ENCODE data around the gene FIG4. TPM values are rescaled to one million over a fixed set of nuclear protein-coding genes. Genes with fewer than 3 reads are reported as not detected.

The FIG4 gene
- polyA plus RNA-seq, 1 of the 3 experiments (the other 2 are of a cell fraction): 6.8 TPM

- Histone ChIP-seq H3K4me2 (no peak overlapping the region), H3K27ac (ENCODE audit: low read depth in 2 of 2, low read length in 1 of 2) (no peak overlapping the region), H3K9ac (no peak overlapping the region), H3K9me2 (no peaks in the 10 kb centered on the region), H3K9me3 (no peaks in the 10 kb centered on the region), H3K36me3 (replicated peaks in 1 of 2; ENCODE audit: control insufficient read depth in 1 of 2, insufficient read depth in 2 of 2, low read length in 1 of 2) (no peaks in the 10 kb centered on the region), H3K27me3 (ENCODE audit: insufficient read depth) (no peaks in the 10 kb centered on the region), H3K4me3 (ENCODE audit: low read depth in 2 of 2, low read length in 1 of 2) (no peak overlapping the region), H3F3A (replicated peaks; ENCODE audit: insufficient read depth) (no peaks in the 10 kb centered on the region), H4K20me1 (ENCODE audit: insufficient read depth) (no peaks in the 10 kb centered on the region), H3K79me2 (ENCODE audit: insufficient read depth) (no peaks in the 10 kb centered on the region), H3K4me1 (ENCODE audit: control insufficient read depth in 1 of 2, insufficient read depth in 2 of 2, low read depth in 1 of 2, low read length in 1 of 2) (no peaks in the 10 kb centered on the region), H2AFZ (ENCODE audit: low read depth) (no peak overlapping the region)
- POLR2A ChIA-PET: no interaction called here
- CTCF ChIA-PET: no interaction called here
- no peak for TF ChIP-seq TAF1 (IDR thresholded peaks at IDR 0.05; ENCODE audit: borderline replicate concordance, low read depth, low read length)
- TF ChIP-seq SMC3 (IDR thresholded peaks at IDR 0.05; ENCODE audit: low read depth, low read length): no peak
- TF ChIP-seq MEF2A (IDR thresholded peaks at IDR 0.05; ENCODE audit: borderline replicate concordance, low read depth): no peak
- TF ChIP-seq, protein P1, sequence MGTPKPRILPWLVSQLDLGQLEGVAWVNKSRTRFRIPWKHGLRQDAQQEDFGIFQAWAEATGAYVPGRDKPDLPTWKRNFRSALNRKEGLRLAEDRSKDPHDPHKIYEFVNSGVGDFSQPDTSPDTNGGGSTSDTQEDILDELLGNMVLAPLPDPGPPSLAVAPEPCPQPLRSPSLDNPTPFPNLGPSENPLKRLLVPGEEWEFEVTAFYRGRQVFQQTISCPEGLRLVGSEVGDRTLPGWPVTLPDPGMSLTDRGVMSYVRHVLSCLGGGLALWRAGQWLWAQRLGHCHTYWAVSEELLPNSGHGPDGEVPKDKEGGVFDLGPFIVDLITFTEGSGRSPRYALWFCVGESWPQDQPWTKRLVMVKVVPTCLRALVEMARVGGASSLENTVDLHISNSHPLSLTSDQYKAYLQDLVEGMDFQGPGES (IDR thresholded peaks at IDR 0.05; ENCODE audit: low read depth, low read length): no peak
- TF ChIP-seq ELF1 (IDR thresholded peaks at IDR 0.05): no peak
- TF ChIP-seq NRF1 (IDR thresholded peaks at IDR 0.05; ENCODE audit: low read depth, low read length): no peak
- no peak for TF ChIP-seq FOSL2 (IDR thresholded peaks at IDR 0.05; ENCODE audit: borderline replicate concordance, low read depth)
- TF ChIP-seq EZH2phosphoT487 (IDR thresholded peaks at IDR 0.05; ENCODE audit: borderline replicate concordance, low read depth): no peak
- TF ChIP-seq CTCF (IDR thresholded peaks at IDR 0.05): no peak
- no peak for TF ChIP-seq YY1 (IDR thresholded peaks at IDR 0.05; ENCODE audit: low read depth)
- no peak for TF ChIP-seq CHD2 (IDR thresholded peaks at IDR 0.05; ENCODE audit: low read length, partially characterized antibody)
- no peak for TF ChIP-seq SIN3A (IDR thresholded peaks at IDR 0.05; ENCODE audit: borderline replicate concordance, low read depth, low read length)
- TF ChIP-seq RAD21 (IDR thresholded peaks at IDR 0.05; ENCODE audit: low read length): no peak
- no peak for TF ChIP-seq JUND (IDR thresholded peaks at IDR 0.05)
- no peak for TF ChIP-seq GATA2 (CRISPR knock-in tag; IDR thresholded peaks at IDR 0.05)
- TF ChIP-seq RXRA (IDR thresholded peaks at IDR 0.05; ENCODE audit: borderline replicate concordance, low read depth): no peak
- no peak for TF ChIP-seq NFIC (IDR thresholded peaks at IDR 0.05; ENCODE audit: borderline replicate concordance)
- no peak for TF ChIP-seq GABPA (IDR thresholded peaks at IDR 0.05; ENCODE audit: low read depth)
- no peak for DNase-seq
Observed at GRCh38 chr6:109861946-109862345, 170.8 kb downstream of the FIG4 start.

DNA sequence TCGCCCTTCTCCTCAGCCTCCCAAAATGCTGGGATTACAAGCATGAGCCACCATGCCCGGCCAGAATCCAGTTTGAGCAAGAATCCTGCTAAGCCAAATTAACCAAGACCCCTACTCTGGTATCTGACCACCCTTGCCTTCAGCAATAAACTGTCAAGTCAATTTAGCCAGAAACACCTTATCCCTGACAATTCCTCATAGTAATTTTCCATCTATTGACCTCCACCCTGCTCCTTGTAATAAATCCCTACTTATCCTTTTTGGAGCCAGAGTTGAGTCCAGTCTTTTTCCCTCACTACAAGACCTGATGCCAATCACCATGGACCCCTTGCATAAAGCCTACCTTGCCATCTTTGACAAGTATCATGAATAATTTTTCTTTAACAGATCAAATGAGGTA is 173.0 kb downstream of the FIG4 start:
- no peak overlapping the region for H3K4me2 ChIP-seq
- H3K9ac ChIP-seq: no peak overlapping the region
- H4K20me1 ChIP-seq (ENCODE audit: insufficient read depth): no peaks in the 10 kb centered on the region
- no peaks in the 10 kb centered on the region for H3K9me3 ChIP-seq
- no peak overlapping the region for H3K27ac ChIP-seq (ENCODE audit: low read depth in 2 of 2, low read length in 1 of 2)
- no peaks in the 10 kb centered on the region; a peak in 1 of 4 replicates for H3K4me1 ChIP-seq (ENCODE audit: control insufficient read depth in 1 of 2, insufficient read depth in 2 of 2, low read depth in 1 of 2, low read length in 1 of 2)
- no peaks in the 10 kb centered on the region for H3F3A ChIP-seq (replicated peaks; ENCODE audit: insufficient read depth)
- TF ChIP-seq GABPA (IDR thresholded peaks at IDR 0.05; ENCODE audit: low read depth): no peak
- no peak for TF ChIP-seq POLR2AphosphoS5 (IDR thresholded peaks at IDR 0.05; ENCODE audit: low read depth, low read length)
- TF ChIP-seq, protein P2, sequence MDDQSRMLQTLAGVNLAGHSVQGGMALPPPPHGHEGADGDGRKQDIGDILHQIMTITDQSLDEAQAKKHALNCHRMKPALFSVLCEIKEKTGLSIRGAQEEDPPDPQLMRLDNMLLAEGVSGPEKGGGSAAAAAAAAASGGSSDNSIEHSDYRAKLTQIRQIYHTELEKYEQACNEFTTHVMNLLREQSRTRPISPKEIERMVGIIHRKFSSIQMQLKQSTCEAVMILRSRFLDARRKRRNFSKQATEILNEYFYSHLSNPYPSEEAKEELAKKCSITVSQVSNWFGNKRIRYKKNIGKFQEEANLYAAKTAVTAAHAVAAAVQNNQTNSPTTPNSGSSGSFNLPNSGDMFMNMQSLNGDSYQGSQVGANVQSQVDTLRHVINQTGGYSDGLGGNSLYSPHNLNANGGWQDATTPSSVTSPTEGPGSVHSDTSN (IDR thresholded peaks at IDR 0.05): no peak
- no peak for TF ChIP-seq SIN3A (IDR thresholded peaks at IDR 0.05; ENCODE audit: borderline replicate concordance, low read depth, low read length)
- no peak for TF ChIP-seq FOXJ3 (CRISPR knock-in tag; IDR thresholded peaks at IDR 0.05)
- TF ChIP-seq TCF12 (IDR thresholded peaks at IDR 0.05): no peak
- TF ChIP-seq USF2 (IDR thresholded peaks at IDR 0.05; ENCODE audit: borderline replicate concordance, low read depth, low read length): no peak
- TF ChIP-seq YY1 (IDR thresholded peaks at IDR 0.05; ENCODE audit: low read depth): no peak
- TF ChIP-seq GATA2 (CRISPR knock-in tag; IDR thresholded peaks at IDR 0.05): no peak
- H3K4me3 ChIP-seq (ENCODE audit: low read depth in 2 of 2, low read length in 1 of 2): no peak overlapping the region
- no peaks in the 10 kb centered on the region for H3K36me3 ChIP-seq (replicated peaks in 1 of 2; ENCODE audit: control insufficient read depth in 1 of 2, insufficient read depth in 2 of 2, low read length in 1 of 2)
- ChIA-PET CTCF (interaction anchor here (1.4 kb wide), 1 partner anchor 81 kb away, joined by 3 read pairs; no protein-coding TSS in a partner anchor), POLR2A (no interaction called here)
- H3K27me3 ChIP-seq (ENCODE audit: insufficient read depth): no peaks in the 10 kb centered on the region
- 21% methylated on average over 2 of the region's 2 CpGs for WGBS (ENCODE audit: low lambda C conversion rate)
- H3K79me2 ChIP-seq (ENCODE audit: insufficient read depth): no peaks in the 10 kb centered on the region
- no peak overlapping the region for H2AFZ ChIP-seq (ENCODE audit: low read depth)
- no peaks in the 10 kb centered on the region for H3K9me2 ChIP-seq
- DNase-seq: no peak
